Measurements from ENCODE around the gene ZDHHC21.

DNA sequence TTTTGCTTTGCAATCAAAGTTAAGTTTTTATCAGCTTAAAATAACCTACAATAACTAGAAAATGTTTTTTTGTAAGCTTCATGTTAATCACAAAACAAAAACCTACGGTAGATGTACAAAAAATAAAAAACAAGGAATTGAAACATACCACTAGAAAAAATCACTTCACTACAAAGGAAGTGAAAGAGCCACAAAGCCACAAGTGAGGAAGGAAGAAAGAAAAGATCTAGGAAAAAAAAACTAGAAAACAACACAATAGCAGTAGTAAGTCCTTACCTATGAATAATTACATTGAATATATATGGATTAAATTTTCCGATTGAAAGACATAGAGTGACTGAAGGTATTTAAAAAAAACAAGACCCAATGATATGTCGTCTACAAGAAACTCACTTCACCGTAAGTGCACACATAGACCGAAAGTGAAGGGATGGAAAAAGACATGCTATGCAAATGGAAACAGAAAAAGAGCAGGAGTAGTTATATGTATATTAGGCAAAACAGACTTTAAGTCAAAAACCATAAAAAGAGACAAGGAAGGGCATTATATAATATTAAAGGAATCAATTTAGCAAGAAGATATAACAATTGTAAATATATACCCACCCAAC lies 13.4 kb upstream of the ZDHHC21 start:
- TF ChIP-seq POLR2AphosphoS5 (IDR thresholded peaks at IDR 0.05; ENCODE audit: low read depth, low read length) (no peak), SIN3A (IDR thresholded peaks at IDR 0.05; ENCODE audit: borderline replicate concordance, insufficient read depth, low read length) (no peak), TAF1 (IDR thresholded peaks at IDR 0.05; ENCODE audit: borderline replicate concordance, insufficient read depth, low read length) (no peak)
- TF ChIP-seq, protein P1, sequence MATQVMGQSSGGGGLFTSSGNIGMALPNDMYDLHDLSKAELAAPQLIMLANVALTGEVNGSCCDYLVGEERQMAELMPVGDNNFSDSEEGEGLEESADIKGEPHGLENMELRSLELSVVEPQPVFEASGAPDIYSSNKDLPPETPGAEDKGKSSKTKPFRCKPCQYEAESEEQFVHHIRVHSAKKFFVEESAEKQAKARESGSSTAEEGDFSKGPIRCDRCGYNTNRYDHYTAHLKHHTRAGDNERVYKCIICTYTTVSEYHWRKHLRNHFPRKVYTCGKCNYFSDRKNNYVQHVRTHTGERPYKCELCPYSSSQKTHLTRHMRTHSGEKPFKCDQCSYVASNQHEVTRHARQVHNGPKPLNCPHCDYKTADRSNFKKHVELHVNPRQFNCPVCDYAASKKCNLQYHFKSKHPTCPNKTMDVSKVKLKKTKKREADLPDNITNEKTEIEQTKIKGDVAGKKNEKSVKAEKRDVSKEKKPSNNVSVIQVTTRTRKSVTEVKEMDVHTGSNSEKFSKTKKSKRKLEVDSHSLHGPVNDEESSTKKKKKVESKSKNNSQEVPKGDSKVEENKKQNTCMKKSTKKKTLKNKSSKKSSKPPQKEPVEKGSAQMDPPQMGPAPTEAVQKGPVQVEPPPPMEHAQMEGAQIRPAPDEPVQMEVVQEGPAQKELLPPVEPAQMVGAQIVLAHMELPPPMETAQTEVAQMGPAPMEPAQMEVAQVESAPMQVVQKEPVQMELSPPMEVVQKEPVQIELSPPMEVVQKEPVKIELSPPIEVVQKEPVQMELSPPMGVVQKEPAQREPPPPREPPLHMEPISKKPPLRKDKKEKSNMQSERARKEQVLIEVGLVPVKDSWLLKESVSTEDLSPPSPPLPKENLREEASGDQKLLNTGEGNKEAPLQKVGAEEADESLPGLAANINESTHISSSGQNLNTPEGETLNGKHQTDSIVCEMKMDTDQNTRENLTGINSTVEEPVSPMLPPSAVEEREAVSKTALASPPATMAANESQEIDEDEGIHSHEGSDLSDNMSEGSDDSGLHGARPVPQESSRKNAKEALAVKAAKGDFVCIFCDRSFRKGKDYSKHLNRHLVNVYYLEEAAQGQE (IDR thresholded peaks at IDR 0.05; ENCODE audit: insufficient read depth in 1 of 2, low read depth in 2 of 2, low read length in 2 of 2): no peak

Measured in PFSK-1 (cell line).